CD14-positive monocyte (primary cell): Measurements from ENCODE around the gene KLF9. TPM values are rescaled to one million over a fixed set of nuclear protein-coding genes. Genes with fewer than 3 reads are reported as not detected.

Source experiments
- DNase-seq, 3 donors: peaks; one replicate each; pipeline ENCODE4 v3.0.0-alpha.2; 2011 to 2022
- H2AFZ ChIP-seq: 2 replicates; pipeline ENCODE4 v1.6.0; 2012; ENCODE audit warnings: mild to moderate bottlenecking, low read depth, low read length, inconsistent platforms; ENCODE audit not compliant: insufficient read depth, poor library complexity, severe bottlenecking
- H3K27ac ChIP-seq, 2 donors: 1 replicate in 1 of 2; 2 replicates in 1 of 2; pipeline ENCODE4 v1.5.1; 2012 to 2013; ENCODE audit warnings: low read length in 2 of 2, control low read depth in 1 of 2, inconsistent platforms in 1 of 2, low read depth in 1 of 2, mild to moderate bottlenecking in 1 of 2
- H3K27me3 ChIP-seq, 2 donors: one replicate each; pipeline versions ENCODE4 v1.6.0 to v1.6.1; 2011 to 2013; ENCODE audit warnings: low read length in 2 of 2; ENCODE audit not compliant: control insufficient read depth in 2 of 2, insufficient read depth in 2 of 2
- H3K36me3 ChIP-seq, 2 donors: replicated peaks in 1 of 2; 1 replicate in 1 of 2; 2 replicates in 1 of 2; pipeline versions ENCODE4 v1.5.1 to v1.6.1; 2012 to 2013; ENCODE audit warnings: low read length in 2 of 2, control low read depth in 1 of 2, inconsistent platforms in 1 of 2, mild to moderate bottlenecking in 1 of 2; ENCODE audit not compliant: insufficient read depth in 2 of 2, control insufficient read depth in 1 of 2
- H3K4me1 ChIP-seq, 2 donors: 1 replicate in 1 of 2; 2 replicates in 1 of 2; pipeline versions ENCODE4 v1.5.1 to v1.6.1; 2012 to 2013; ENCODE audit warnings: low read length in 2 of 2, control low read depth in 1 of 2, inconsistent platforms in 1 of 2, mild to moderate bottlenecking in 1 of 2, moderate library complexity in 1 of 2; ENCODE audit not compliant: insufficient read depth in 2 of 2, control insufficient read depth in 1 of 2
- H3K4me2 ChIP-seq: replicated peaks from 2 replicates; pipeline ENCODE3; 2012; ENCODE audit warnings: low read length, moderate library complexity, mild to moderate bottlenecking; ENCODE audit not compliant: poor library complexity, severe bottlenecking; ENCODE audit errors: extremely low read depth
- H3K4me3 ChIP-seq, 3 experiments: fragments of 200-600 bp in 1 of 3; sonication (generic) in 1 of 3; replicated peaks in 1 of 3; 1 replicate in 2 of 3; 2 replicates in 1 of 3; pipeline ENCODE4 v1.5.1; 2011 to 2013; ENCODE audit warnings: low read length in 3 of 3, mild to moderate bottlenecking in 3 of 3, control low read depth in 2 of 3, low read depth in 2 of 3, inconsistent platforms in 1 of 3, moderate library complexity in 1 of 3
- H3K79me2 ChIP-seq: 2 replicates; pipeline ENCODE4 v1.6.0; 2012; ENCODE audit warnings: mild to moderate bottlenecking, control low read depth, inconsistent platforms, low read length, moderate library complexity; ENCODE audit not compliant: insufficient read depth
- H3K9ac ChIP-seq: 2 replicates; pipeline ENCODE4 v1.6.0; 2017; ENCODE audit warnings: low read length, mild to moderate bottlenecking; ENCODE audit not compliant: insufficient read depth, poor library complexity, severe bottlenecking
- H3K9me3 ChIP-seq, 2 donors: replicated peaks in 1 of 2; 1 replicate in 1 of 2; 2 replicates in 1 of 2; pipeline versions ENCODE4 v1.5.1 to v1.6.1; 2012 to 2013; ENCODE audit warnings: low read length in 2 of 2, control low read depth in 1 of 2; ENCODE audit not compliant: control insufficient read depth in 1 of 2, insufficient read depth in 1 of 2
- H4K20me1 ChIP-seq: 2 replicates; pipeline ENCODE4 v1.6.0; 2012; ENCODE audit warnings: mild to moderate bottlenecking, low read length, control low read depth, moderate library complexity; ENCODE audit not compliant: insufficient read depth
- H3K27ac Mint-ChIP-seq, 7 donors: one replicate each; pipeline ENCODE4 v1.8.0; 2020; ENCODE audit warnings: mild to moderate bottlenecking in 7 of 7, mixed read lengths in 7 of 7, moderate library complexity in 6 of 7, inconsistent platforms in 2 of 7
- H3K27me3 Mint-ChIP-seq, 3 donors: one replicate each; pipeline ENCODE4 v1.8.0; 2021 to 2022; ENCODE audit warnings: low read depth in 3 of 3, mild to moderate bottlenecking in 3 of 3, mixed read lengths in 3 of 3, moderate library complexity in 3 of 3, inconsistent platforms in 1 of 3
- H3K36me3 Mint-ChIP-seq, 2 donors: one replicate each; pipeline ENCODE4 v1.8.0; 2020; ENCODE audit warnings: mixed read lengths in 2 of 2, inconsistent platforms in 1 of 2, mild to moderate bottlenecking in 1 of 2
- H3K4me1 Mint-ChIP-seq: one replicate; pipeline ENCODE4 v1.8.0; 2020; ENCODE audit warnings: mild to moderate bottlenecking, mixed read lengths
- H3K4me3 Mint-ChIP-seq, 2 donors: one replicate each; pipeline ENCODE4 v1.8.0; 2020; ENCODE audit warnings: mild to moderate bottlenecking in 2 of 2, mixed read lengths in 2 of 2, moderate library complexity in 1 of 2
- H3K9me3 Mint-ChIP-seq, 7 donors: one replicate each; pipeline ENCODE4 v1.8.0; 2020 to 2022; ENCODE audit warnings: mixed read lengths in 7 of 7, mild to moderate bottlenecking in 6 of 7, moderate library complexity in 6 of 7, inconsistent platforms in 2 of 7
- CTCF ChIP-seq: fragments of 200-600 bp; IDR thresholded peaks from one replicate; pipeline ENCODE4 v1.8.0; 2022; ENCODE audit warnings: antibody characterized with exemption, mild to moderate bottlenecking
- WGBS: methylation state at CpG from one replicate; pipeline ENCODE4 v1.1.5; 2013; ENCODE audit warnings: missing lambda C conversion rate; ENCODE audit not compliant: insufficient coverage; 5-methylcytosine and 5-hydroxymethylcytosine counted together
- intact Hi-C, 2 donors: fragments of 100-400 bp; cut with micrococcal nuclease; formaldehyde crosslinking; loops; one replicate each; pipeline versions ENCODE4 v1.15.0 to v1.15.1; 2023
- polyA plus RNA-seq, 3 donors: library from polyadenylated mRNA; depleted of rRNA in 1 of 3; unstranded in 2 of 3; stranded (reverse) in 1 of 3; fragments of 300-500 nt in 2 of 3; fragments of >200 nt in 1 of 3; fragmentation: Illumina TruSeq in 2 of 3; gene quantifications; 1 replicate in 2 of 3; 2 replicates in 1 of 3; pipeline ENCODE4 v1.2.3, GENCODE V29; 2012 to 2021

KLF9 gene
- polyA plus RNA-seq, 3 donors, result 0.18 to 26.1 (median 0.72) TPM

GRCh38 chr9:70392850-70393249 lies 21.6 kb downstream of the KLF9 start:
- H3K4me3 Mint-ChIP-seq, result no peak overlapping the region

GRCh38 chr9:70392189-70392588 lies 22.3 kb downstream of the KLF9 start:
- Histone ChIP-seq H3K4me1 (peaks cover 11 to 21% of the 10 kb centered on the region in 2 donors), H3K79me2 (peaks cover 71% of the 10 kb centered on the region), H3K4me3 (no peak overlapping the region), H3K9me3 (no peaks in the 10 kb centered on the region), H3K27ac (no peak overlapping the region), H2AFZ (no peak overlapping the region), H3K9ac (no peak overlapping the region), H3K27me3 (no peaks in the 10 kb centered on the region), H3K36me3 (peaks cover 0 to 4% of the 10 kb centered on the region in 2 donors), H3K4me2 (no peak overlapping the region), H4K20me1 (peaks cover 66% of the 10 kb centered on the region)
- intact Hi-C loops, result no loop called here
- Mint-ChIP-seq H3K4me3 (no peak overlapping the region), H3K27me3 (peaks cover 0 to 2% (median 1%) of the 10 kb centered on the region in 3 donors), H3K27ac (no peak overlapping the region), H3K9me3 (no peaks in the 10 kb centered on the region), H3K36me3 (peaks cover 7 to 11% of the 10 kb centered on the region in 2 donors), H3K4me1 (peaks cover 26% of the 10 kb centered on the region)
- WGBS, result 100% methylated on average over 1 of the region's 2 CpGs
- DNase-seq, result peak in 1 of 3 donors; percentile 14
- peak; percentile 26 for TF ChIP-seq CTCF

More at GRCh38 chr9:70392850-70393249, 21.6 kb downstream of the KLF9 start:
- TF ChIP-seq CTCF, result no peak
- Histone ChIP-seq H3K9ac (no peak overlapping the region), H3K27me3 (no peaks in the 10 kb centered on the region), H3K4me2 (no peak overlapping the region), H3K9me3 (no peaks in the 10 kb centered on the region), H3K4me3 (no peak overlapping the region), H3K36me3 (no peaks in the 10 kb centered on the region), H3K4me1 (peaks cover 18 to 28% of the 10 kb centered on the region in 2 donors), H4K20me1 (peaks cover 72% of the 10 kb centered on the region), H3K27ac (no peak overlapping the region), H2AFZ (no peak overlapping the region), H3K79me2 (peaks cover 73% of the 10 kb centered on the region)
- peaks cover 0 to 2% (median 1%) of the 10 kb centered on the region in 3 donors for H3K27me3 Mint-ChIP-seq
- 100% methylated on average over 2 of the region's 3 CpGs for WGBS
- intact Hi-C loops, result no loop called here
- no peaks in the 10 kb centered on the region for H3K9me3 Mint-ChIP-seq
- H3K4me1 Mint-ChIP-seq, result peaks cover 32% of the 10 kb centered on the region
- peaks cover under 1 to 5% of the 10 kb centered on the region in 2 donors for H3K36me3 Mint-ChIP-seq
- no peak for DNase-seq
- H3K27ac Mint-ChIP-seq, result no peak overlapping the region
